Measurements from ENCODE around the gene PPME1. TPM values are rescaled to one million over a fixed set of nuclear protein-coding genes. Genes with fewer than 3 reads are reported as not detected.

PPME1 gene
- total RNA-seq, 1 experiment from 2014 or later, result 47.9 TPM

DNA sequence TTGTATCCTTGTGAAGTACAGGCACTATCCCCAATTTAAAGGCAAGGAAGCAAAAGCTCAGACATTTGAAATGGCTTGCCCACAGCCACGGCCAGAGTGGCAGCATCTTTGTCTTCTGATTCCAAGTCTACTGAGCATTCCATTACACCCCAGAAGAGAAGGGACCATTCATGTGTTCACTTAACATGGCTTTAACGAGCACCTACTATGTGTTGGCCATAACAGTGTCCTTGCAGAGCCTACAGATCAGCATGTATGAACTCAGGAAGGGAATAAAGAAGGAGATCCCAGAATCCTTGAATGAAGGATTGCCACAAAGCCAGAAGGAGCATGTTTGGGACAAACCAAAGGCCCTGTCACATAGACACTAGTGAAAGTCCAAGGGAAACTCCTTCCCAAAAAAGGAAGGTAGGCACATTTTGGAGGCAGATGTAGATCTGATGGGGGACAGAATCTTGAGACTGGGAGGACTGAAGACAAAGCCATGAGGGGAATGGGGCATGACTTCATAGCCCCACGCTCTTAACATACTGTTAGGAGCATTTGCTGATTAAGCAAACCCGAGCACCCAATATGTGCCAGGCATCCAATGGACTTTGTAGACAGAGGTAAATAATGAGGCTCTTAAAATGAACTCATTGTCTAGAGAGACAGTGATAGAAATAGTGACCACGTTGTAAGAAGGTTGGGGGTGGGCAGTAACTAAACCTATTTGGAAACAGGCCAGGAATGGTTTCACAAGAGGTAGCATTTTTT lies 85.5 kb downstream of the PPME1 start:
- in situ Hi-C loops (cut with HindIII; ENCODE audit: low pct_unique_long_range_greater_than_20kb, low sequenced_read_pairs), result no loop called here
- no peak for DNase-seq (ENCODE audit: low read depth, low spot score)

DNA sequence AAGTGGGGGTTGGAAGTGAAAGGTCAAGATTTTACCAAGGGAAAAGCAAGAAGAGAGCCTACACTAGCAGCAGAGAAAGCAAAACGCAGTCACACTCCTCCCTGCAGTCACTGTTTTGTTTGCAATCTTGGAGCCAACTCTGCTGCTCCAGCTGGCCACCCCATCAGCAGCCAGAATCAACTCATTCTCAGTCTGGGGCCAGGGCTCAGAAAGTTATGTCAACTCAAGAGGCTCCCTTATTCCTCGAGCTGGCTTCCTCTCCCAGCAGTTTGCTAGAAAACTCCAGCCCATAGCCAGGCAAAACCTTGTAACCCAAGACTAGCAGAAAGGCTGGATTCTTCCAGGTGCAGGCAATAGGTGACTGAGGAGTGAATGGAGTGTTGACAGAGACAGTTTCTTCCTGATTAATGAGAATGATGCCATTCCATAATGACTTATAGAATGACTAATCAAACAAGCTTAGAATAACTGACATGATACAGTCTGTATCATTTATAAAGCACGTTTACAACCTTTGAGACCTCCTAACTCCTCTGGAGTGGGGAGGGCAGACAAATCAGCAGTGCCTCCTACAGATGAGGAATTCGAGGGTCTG lies 87.0 kb downstream of the PPME1 start:
- DNase-seq (ENCODE audit: low read depth, low spot score), result no peak
- in situ Hi-C loops (cut with HindIII; ENCODE audit: low pct_unique_long_range_greater_than_20kb, low sequenced_read_pairs), result no loop called here

DNA sequence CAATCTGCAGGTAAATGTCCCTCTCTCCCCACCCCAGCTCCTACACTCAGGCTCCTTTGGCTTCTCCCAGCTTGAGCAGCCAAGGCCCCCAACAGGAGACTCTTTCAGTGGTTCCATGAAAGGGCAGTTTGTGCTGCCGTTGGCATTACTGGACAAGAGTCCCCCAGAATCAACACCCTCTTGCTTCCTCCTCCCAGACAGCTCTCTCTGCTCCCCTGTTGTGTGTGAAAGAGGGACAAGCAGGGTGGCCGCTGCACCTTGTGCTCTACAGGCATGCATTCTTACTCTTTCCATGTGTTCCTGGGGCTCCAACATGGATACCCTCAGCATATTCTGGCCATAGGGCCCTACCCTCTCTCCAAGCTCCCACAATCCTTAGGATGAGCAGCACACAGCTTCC lies 91.6 kb downstream of the PPME1 start:
- DNase-seq (ENCODE audit: low read depth, low spot score), result no peak
- in situ Hi-C loops (cut with HindIII; ENCODE audit: low pct_unique_long_range_greater_than_20kb, low sequenced_read_pairs), result no loop called here

DNA sequence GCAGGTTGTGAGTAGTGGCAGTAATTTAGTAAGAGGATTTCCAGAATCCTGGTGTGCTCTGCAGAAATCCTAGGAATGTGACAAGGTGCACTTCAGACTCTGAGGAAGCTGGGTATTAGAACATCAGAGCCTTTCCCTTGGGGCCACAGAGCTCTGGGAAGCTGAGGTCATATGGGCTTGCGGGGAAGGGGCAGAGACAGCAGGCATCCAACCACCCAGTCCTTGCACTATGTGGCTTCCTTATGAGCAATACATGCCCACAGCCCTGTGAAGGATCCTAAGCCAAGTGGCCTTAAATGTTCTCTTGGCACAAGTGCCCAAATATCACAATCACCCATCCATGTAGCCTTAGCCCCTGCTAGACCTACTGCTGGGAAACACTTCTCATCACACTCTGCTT lies 94.2 kb downstream of the PPME1 start:
- in situ Hi-C loops (cut with HindIII; ENCODE audit: low pct_unique_long_range_greater_than_20kb, low sequenced_read_pairs), result no loop called here
- DNase-seq (ENCODE audit: low read depth, low spot score), result no peak

DNA sequence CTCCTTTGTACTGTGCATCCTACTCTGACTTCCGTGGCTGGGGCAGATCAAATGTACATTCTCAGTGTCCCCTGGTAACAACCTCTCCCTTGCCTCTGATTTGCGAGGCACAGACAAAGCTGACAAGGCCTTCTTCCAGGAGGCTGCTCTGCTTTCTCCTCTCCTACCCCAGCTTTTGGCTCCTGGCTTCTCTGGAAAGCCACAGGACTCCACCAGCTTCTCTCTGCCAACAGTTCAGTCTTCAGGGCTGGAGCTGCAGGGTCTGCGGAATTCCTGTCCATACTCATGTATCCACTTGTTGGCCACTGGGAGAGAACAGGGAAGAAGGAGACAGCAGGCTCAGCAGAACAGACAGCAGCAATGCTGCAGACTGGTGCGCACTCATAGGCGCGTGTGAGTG lies 95.9 kb downstream of the PPME1 start:
- DNase-seq (ENCODE audit: low read depth, low spot score), result no peak
- in situ Hi-C loops (cut with HindIII; ENCODE audit: low pct_unique_long_range_greater_than_20kb, low sequenced_read_pairs), result no loop called here

DNA sequence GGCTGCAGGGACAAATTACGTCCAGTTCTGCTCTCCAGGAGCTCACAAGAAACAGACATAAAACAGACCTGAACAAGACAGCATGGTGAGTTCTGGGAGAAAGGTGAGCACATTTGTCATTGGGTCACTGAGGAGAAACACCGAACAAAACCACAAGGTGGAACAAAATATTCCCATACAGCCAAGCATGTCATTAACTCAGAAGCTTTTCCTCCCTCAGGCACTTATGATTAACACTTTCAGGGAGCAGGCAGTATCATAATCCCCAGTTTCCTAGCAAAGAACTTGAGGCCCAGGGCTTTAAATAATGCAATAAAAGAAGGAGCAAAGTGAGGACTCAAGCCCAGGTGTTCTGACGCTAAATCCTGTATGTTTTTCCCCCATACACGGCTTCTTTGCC lies 97.4 kb downstream of the PPME1 start:
- in situ Hi-C loops (cut with HindIII; ENCODE audit: low pct_unique_long_range_greater_than_20kb, low sequenced_read_pairs), result no loop called here

DNA sequence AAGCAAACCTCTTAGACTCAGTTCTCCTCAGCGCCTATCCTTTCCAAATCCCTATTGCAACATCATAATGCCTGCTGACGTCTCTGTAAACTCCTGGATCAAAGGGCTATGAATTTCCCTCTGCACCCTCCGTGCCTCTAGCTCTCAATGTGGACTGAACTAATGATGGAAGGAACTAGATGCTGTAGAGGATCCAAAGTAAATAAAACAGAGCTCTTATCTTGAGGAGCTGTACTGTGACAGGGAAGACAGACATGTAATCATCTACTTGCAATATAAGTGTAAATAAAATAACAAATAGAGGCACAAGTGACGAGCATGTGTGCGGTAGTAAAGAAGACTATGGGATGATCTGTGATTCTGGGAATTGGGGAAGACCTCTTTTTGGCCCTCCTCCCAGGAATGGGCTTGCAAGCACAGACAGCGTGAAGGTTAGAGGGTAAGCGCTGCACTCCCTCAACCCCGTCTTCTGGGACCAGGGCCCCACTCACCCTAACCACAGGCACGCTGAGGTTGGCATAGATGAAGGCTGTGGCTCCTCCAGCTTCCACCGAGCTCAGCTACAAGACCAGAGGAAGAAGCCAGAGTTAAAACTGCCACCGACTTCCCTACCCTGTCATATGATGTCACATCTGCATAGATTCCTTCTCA lies 98.2 kb downstream of the PPME1 start:
- no peak for DNase-seq (ENCODE audit: low read depth, low spot score)
- in situ Hi-C loops (cut with HindIII; ENCODE audit: low pct_unique_long_range_greater_than_20kb, low sequenced_read_pairs), result no loop called here

More for the DNA sequence above, 97.4 kb downstream of the PPME1 start:
- no peak for DNase-seq (ENCODE audit: low read depth, low spot score)

DNA sequence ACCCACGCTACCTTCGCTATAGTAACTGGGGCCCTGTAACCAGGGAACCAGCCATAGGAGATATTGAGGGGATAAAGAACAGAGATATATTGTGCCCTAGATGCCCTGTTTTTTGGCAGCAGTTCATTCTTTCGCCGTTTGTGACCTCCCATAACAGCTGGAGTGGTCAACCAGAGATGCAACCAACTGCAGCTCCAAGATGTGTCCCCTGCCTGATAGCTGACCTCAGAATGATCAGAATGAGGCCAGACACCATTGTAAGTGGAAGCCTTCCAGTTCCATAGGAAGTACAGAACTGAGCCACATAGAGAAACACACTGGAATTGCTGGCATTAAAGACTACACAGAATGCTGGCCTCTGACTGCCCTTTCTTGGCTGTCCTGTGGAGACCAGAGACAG lies 101.2 kb downstream of the PPME1 start:
- no peak for DNase-seq (ENCODE audit: low read depth, low spot score)
- in situ Hi-C loops (cut with HindIII; ENCODE audit: low pct_unique_long_range_greater_than_20kb, low sequenced_read_pairs), result no loop called here

DNA sequence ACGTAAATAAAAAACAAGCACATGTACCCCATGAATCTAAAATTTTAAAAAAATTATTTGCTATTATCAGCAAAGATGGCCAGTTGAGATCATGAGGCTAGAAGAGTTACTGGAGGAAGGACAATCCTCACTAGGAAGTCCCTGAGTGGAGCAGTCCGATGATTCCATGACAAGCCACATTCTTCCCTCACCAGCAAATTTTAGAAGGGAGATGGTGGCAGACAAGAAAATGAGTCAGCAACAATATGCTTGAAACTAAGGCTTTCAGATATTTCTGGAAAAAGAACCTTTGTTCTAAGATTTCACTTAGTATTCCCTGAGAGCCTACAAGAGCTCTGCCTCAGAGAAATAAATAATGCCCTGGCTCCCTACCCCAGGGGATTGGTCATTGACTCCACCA lies 105.5 kb downstream of the PPME1 start:
- in situ Hi-C loops (cut with HindIII; ENCODE audit: low pct_unique_long_range_greater_than_20kb, low sequenced_read_pairs), result no loop called here

DNA sequence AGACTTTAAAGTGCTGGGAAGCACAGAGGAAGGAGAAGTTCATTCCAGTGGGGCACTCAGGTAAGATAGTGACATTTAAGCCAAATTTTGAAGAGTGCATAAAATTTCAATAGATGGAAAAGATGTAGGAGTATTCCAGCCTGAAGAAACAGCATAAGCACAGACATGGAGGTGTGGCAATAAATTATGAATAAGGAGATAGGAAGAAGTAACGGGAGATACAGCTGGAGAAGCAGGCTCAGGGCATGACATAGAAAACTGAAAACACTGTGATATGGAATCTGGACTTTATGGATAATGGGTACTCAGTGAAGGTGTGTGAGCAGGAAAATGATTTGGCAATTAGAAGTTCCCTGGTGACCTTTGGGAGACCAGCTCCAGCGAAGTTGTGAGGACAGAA lies 107.0 kb downstream of the PPME1 start:
- DNase-seq (ENCODE audit: low read depth, low spot score), result no peak
- in situ Hi-C loops (cut with HindIII; ENCODE audit: low pct_unique_long_range_greater_than_20kb, low sequenced_read_pairs), result no loop called here

More for the DNA sequence above, 105.5 kb downstream of the PPME1 start:
- DNase-seq (ENCODE audit: low read depth, low spot score), result peak; percentile 15

DNA sequence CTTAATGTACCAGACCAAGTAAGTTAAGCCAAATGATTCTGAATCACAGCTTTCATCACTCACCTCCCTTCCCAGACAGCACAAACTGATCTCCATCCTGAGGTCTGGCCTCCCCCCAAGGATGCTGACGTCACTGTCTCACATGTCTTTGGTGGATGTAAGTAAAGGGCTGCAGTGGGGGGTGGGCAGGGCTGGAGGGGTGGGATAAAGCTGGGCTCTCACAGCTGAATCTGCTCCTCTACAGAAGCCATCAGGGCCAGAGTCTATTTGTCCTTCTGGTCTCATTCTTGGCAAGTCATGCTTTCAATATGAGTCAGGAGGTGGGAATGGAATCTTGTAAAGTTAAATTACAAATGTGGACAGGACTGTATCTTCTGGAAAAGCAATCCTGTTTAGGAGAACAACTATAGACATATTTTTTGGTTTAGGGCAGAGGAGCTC lies 107.7 kb downstream of the PPME1 start:
- in situ Hi-C loops (cut with HindIII; ENCODE audit: low pct_unique_long_range_greater_than_20kb, low sequenced_read_pairs), result no loop called here
- DNase-seq (ENCODE audit: low read depth, low spot score), result peak; percentile 52

DNA sequence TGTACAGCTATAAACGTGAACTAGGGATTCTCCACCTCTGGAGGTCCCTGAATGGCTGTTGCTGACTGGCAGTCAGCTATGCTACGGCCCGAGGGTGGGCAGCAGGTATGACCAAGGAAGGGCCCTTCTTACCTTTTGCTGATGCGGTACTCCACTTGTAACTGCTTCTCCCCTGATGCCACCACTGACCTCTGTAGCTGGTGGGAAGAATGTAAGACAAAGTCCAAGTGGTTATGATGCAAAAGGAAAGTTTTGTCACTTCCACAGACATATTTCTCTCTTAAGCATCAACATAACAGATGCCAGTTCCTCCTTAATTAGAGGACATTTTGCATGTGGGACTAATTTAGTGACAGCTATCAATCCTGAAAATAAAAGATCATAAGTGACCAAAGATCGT lies 108.2 kb downstream of the PPME1 start:
- in situ Hi-C loops (cut with HindIII; ENCODE audit: low pct_unique_long_range_greater_than_20kb, low sequenced_read_pairs), result no loop called here
- DNase-seq (ENCODE audit: low read depth, low spot score), result no peak

DNA sequence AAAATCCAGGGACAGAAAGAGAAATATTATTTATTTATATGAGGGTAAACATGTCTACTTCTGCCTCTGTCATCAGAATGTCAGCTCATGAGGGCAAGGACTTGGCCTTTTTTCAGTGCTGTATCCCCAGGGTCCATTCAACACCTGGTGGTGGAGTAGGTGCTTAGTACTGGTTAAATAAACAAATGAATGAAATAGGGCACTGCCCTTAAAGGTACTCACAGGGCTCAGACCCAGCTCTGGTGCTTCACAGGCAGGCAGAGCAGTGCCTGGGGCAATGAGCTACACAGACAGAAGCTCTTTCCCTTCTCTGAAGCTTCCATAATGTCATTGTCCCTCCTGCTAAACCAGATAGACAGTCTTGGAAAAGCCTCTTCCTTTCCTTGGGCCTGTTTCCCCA lies 109.4 kb downstream of the PPME1 start:
- DNase-seq (ENCODE audit: low read depth, low spot score), result no peak
- in situ Hi-C loops (cut with HindIII; ENCODE audit: low pct_unique_long_range_greater_than_20kb, low sequenced_read_pairs), result no loop called here

DNA sequence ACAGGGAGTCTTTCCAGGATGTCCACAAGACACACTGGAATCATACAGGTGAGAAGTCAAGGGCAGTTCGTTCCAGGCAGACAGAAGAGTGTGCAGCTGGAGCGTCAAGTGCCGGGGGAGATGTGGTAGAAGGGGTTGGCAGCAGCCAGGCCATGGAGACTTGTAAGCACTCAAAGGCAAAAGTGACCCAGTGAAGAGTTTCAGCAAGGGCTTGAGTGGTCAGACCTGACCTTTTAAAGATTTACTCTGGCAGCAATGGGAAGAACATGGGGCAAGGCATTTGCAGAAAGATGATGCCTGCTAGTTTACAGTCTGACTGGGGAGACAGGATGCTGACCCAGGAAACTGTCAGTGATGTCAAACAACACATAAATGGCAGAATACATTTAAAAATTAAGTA lies 111.3 kb downstream of the PPME1 start:
- no peak for DNase-seq (ENCODE audit: low read depth, low spot score)
- in situ Hi-C loops (cut with HindIII; ENCODE audit: low pct_unique_long_range_greater_than_20kb, low sequenced_read_pairs), result no loop called here

DNA sequence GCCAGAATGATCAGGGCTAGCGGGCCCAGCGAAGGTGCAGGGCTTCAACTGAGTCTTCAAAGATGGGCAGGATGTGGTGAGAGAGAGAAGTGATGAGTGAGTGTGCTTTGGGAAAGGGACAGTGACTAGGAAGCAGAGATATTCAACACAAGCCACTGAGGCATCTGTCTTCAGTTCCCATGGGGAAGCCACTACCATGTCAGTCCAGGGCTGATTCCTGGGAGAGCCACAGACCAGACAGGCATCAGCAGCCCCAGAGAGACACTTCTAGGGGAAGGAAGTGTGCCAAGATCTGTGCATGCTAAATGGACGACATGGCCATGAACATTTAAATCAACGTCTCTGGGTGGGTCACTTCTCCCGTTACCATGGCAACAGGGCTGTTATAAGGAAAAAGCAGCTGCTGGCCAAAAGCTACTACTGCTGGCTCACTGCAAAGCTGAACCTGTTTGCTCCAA lies 111.9 kb downstream of the PPME1 start:
- DNase-seq (ENCODE audit: low read depth, low spot score), result no peak
- in situ Hi-C loops (cut with HindIII; ENCODE audit: low pct_unique_long_range_greater_than_20kb, low sequenced_read_pairs), result no loop called here

DNA sequence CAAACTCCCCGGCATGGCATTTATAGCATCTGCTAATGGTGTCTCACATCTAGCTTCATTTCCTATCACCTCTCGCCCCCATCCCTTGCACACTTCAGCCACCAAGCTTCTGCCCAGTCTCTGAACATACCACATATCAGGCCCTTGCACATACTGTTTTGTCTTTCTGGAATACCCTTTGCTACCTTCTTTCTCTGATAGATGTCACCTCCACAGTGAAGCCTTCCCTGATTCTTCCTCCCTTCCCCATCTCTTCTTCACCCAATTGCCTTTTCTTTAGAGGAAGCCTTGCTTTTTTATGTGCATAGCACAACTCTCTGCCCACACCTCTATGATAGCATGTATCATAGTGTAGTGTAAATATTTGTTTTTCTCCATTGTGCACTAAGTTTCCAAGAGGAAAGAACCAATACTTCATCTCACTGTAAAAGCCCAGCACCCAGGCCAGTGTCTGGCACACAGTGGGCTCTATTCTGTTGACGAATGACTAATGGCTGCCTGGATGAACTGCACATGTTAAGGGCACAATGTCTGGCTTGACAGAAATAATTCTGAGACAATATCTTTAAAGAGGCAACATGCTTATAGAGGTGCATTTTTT lies 112.6 kb downstream of the PPME1 start:
- no peak for DNase-seq (ENCODE audit: low read depth, low spot score)
- in situ Hi-C loops (cut with HindIII; ENCODE audit: low pct_unique_long_range_greater_than_20kb, low sequenced_read_pairs), result no loop called here

DNA sequence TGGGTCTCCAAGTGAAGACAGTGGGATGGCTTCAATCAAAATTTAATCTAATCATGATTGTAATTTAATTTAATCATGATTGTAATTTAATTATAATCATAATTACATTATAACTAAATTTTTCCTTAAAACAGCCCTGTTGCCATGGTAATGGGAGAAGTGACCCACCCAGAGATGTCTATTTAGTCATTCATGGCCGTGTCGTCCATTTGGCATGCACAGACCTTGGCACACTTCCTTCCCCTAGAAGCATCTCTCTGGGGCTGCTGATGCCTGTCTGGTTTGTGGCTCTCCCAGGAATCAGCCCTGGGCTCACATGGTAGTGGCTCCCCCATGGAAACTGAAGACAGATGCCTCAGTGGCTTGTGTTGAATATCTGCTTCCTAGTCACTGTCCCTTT lies 113.4 kb downstream of the PPME1 start:
- no peak for DNase-seq (ENCODE audit: low read depth, low spot score)
- in situ Hi-C loops (cut with HindIII; ENCODE audit: low pct_unique_long_range_greater_than_20kb, low sequenced_read_pairs), result no loop called here

DNA sequence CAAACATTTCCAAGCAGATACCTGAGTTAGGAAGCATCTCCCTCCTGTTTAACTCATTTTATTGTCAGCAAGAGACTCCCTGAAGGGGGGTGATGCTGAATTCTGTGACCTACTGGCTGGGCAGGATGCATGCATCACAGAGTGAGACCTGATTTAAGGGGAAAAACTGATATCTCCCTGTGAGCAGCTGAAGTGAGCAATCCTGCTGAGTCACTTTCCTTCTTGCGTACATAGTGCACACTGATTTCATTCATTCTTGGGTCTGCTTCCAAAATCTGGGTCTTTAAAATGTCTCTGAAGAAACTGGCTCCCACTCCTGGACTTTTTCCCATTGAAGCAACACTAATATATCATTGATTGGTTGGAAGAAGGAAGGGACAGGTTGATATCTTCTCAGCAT lies 117.1 kb downstream of the PPME1 start:
- in situ Hi-C loops (cut with HindIII; ENCODE audit: low pct_unique_long_range_greater_than_20kb, low sequenced_read_pairs), result no loop called here
- DNase-seq (ENCODE audit: low read depth, low spot score), result peak; percentile 59
